Gastroesophageal sphincter (tissue), 4 donors: ENCODE data around the gene CACNA2D3. TPM values are rescaled to one million over a fixed set of nuclear protein-coding genes. Genes with fewer than 3 reads are reported as not detected.

Experiments
- ATAC-seq: fragments of 150-250 bp; one replicate; pipeline ENCODE4 v1.9.1; 2016; ENCODE audit warnings: mild to moderate bottlenecking, moderate library complexity
- H3K27ac ChIP-seq, 4 donors: fragments of 200-600 bp; sonication (generic) in 3 of 4; 1 replicate in 3 of 4; 2 replicates in 1 of 4; pipeline ENCODE4 v1.5.1; 2016 to 2019
- H3K27me3 ChIP-seq: fragments of 200-600 bp; sonication (generic); one replicate; pipeline ENCODE4 v1.5.1; 2019
- H3K36me3 ChIP-seq, 2 donors: fragments of 200-600 bp; sonication (generic); one replicate each; pipeline ENCODE4 v1.5.1; 2019; ENCODE audit warnings: control low read depth in 1 of 2
- H3K4me1 ChIP-seq, 3 donors: fragments of 200-600 bp; sonication (generic); 1 replicate in 2 of 3; 2 replicates in 1 of 3; pipeline ENCODE4 v1.5.1; 2016 to 2019; ENCODE audit warnings: control low read depth in 2 of 3
- H3K4me3 ChIP-seq, 2 donors: fragments of 200-600 bp; sonication (generic); one replicate each; pipeline ENCODE4 v1.5.1; 2019; ENCODE audit warnings: mild to moderate bottlenecking in 1 of 2, moderate library complexity in 1 of 2
- H3K9me3 ChIP-seq, 3 donors: fragments of 200-600 bp; sonication (generic); one replicate each; pipeline ENCODE4 v1.5.1; 2017 to 2019; ENCODE audit warnings: control low read depth in 2 of 3
- EP300 ChIP-seq: sonication (generic); formaldehyde crosslinking; IDR thresholded peaks from one replicate; pipeline ENCODE4 v1.6.1; 2017; ENCODE audit warnings: antibody characterized with exemption, mild to moderate bottlenecking
- POLR2A ChIP-seq, 2 donors: fragments of 450-650 bp; IDR thresholded peaks; one replicate each; pipeline ENCODE4 v1.6.1; 2017; ENCODE audit warnings: antibody characterized with exemption in 2 of 2, mild to moderate bottlenecking in 2 of 2, moderate library complexity in 1 of 2
- POLR2AphosphoS5 ChIP-seq: sonication (generic); formaldehyde crosslinking; IDR thresholded peaks from one replicate; pipeline ENCODE4 v1.6.1; 2017; ENCODE audit warnings: antibody characterized with exemption
- WGBS, 2 donors: methylation state at CpG; one replicate each; pipeline ENCODE4 v1.1.5; 2018; ENCODE audit warnings: low coverage in 1 of 2; 5-methylcytosine and 5-hydroxymethylcytosine counted together
- total RNA-seq, 4 donors: library from RNA; depleted of rRNA; stranded (reverse); fragments of >200 nt; gene quantifications; one replicate each; pipeline ENCODE4 v1.1.0, GENCODE V29; 2016
- TF ChIP-seq, protein P1 (sequence below), 4 experiments: fragments of 200-600 bp in 2 of 4; fragments of 450-650 bp in 2 of 4; sonication (generic) in 1 of 4; IDR thresholded peaks; one replicate each; pipeline ENCODE4 v1.5.1; 2017 to 2019; ENCODE audit warnings: antibody characterized with exemption in 4 of 4, mild to moderate bottlenecking in 2 of 4, moderate library complexity in 2 of 4

CACNA2D3 gene
- total RNA-seq, 4 donors from 2014 or later = 0.94 to 6.5 (median 3.5) TPM

GRCh38 chr3:54206874-54207273 lies 84.5 kb downstream of the CACNA2D3 start:
- ATAC-seq = no peak

GRCh38 chr3:54211097-54211496 lies 88.7 kb downstream of the CACNA2D3 start:
- TF ChIP-seq EP300 = no peak
- TF ChIP-seq, protein P1, sequence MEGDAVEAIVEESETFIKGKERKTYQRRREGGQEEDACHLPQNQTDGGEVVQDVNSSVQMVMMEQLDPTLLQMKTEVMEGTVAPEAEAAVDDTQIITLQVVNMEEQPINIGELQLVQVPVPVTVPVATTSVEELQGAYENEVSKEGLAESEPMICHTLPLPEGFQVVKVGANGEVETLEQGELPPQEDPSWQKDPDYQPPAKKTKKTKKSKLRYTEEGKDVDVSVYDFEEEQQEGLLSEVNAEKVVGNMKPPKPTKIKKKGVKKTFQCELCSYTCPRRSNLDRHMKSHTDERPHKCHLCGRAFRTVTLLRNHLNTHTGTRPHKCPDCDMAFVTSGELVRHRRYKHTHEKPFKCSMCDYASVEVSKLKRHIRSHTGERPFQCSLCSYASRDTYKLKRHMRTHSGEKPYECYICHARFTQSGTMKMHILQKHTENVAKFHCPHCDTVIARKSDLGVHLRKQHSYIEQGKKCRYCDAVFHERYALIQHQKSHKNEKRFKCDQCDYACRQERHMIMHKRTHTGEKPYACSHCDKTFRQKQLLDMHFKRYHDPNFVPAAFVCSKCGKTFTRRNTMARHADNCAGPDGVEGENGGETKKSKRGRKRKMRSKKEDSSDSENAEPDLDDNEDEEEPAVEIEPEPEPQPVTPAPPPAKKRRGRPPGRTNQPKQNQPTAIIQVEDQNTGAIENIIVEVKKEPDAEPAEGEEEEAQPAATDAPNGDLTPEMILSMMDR (IDR thresholded peaks at IDR 0.05) = no peak
- no peak for TF ChIP-seq POLR2A (IDR thresholded peaks at IDR 0.05)
- Histone ChIP-seq H3K27me3 (no peaks in the 10 kb centered on the region), H3K27ac (peak overlapping the region in 1 of 4 donors; percentile 21), H3K9me3 (no peaks in the 10 kb centered on the region), H3K4me1 (peaks cover 0 to 16% (median 3%) of the 10 kb centered on the region in 3 donors), H3K36me3 (no peaks in the 10 kb centered on the region), H3K4me3 (no peak overlapping the region)
- no peak for ATAC-seq
- WGBS, 2 donors = 14% methylated on average over 1 of the region's 1 CpG; no CpG with 5 or more reads in 1 of the 2 donors

More at GRCh38 chr3:54206874-54207273, 84.5 kb downstream of the CACNA2D3 start:
- peaks cover 0 to 10% (median 3%) of the 10 kb centered on the region in 3 donors for H3K4me1 ChIP-seq
- TF ChIP-seq, protein P1 (IDR thresholded peaks at IDR 0.05) = no peak
- no peak for TF ChIP-seq POLR2A (IDR thresholded peaks at IDR 0.05)
- TF ChIP-seq POLR2AphosphoS5 = no peak
- no peak for TF ChIP-seq EP300
- H3K36me3 ChIP-seq = no peaks in the 10 kb centered on the region
- H3K27ac ChIP-seq = no peak overlapping the region
- WGBS, 2 donors = 86% methylated on average over 1 of the region's 1 CpG; no CpG with 5 or more reads in 1 of the 2 donors
- no peak overlapping the region for H3K4me3 ChIP-seq
- H3K27me3 ChIP-seq = no peaks in the 10 kb centered on the region
- no peaks in the 10 kb centered on the region for H3K9me3 ChIP-seq

DNA sequence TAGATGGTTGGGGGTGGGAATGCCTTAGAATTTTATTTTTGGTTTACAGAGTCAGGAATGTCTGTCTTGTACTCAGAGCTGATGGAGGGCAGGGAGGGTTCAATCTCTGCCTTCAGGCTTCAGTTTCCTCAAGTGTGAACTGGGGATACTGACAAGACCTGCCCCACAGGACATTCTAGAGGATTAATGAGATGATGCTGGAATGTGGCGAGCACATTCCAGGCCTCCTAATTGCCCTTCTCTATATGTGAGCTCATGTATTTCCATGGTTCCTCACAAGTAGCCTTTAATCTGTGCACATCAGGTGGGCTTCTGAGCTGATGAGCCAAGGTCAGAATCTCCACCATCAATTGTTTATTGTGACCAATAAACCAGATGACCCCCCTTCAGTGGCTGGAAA lies 90.4 kb downstream of the CACNA2D3 start:
- no peak for ATAC-seq
- no CpG with 5 or more reads among the region's 1 CpG for WGBS, 2 donors
- no peak overlapping the region for H3K27ac ChIP-seq

GRCh38 chr3:54213907-54214306 lies 91.6 kb downstream of the CACNA2D3 start:
- H3K27ac ChIP-seq = no peak overlapping the region
- no peaks in the 10 kb centered on the region for H3K27me3 ChIP-seq
- 54% methylated on average over 2 of the region's 2 CpGs; no CpG with 5 or more reads in 1 of the 2 donors for WGBS, 2 donors
- H3K36me3 ChIP-seq = no peaks in the 10 kb centered on the region
- H3K4me3 ChIP-seq = no peak overlapping the region
- no peaks in the 10 kb centered on the region for H3K9me3 ChIP-seq
- TF ChIP-seq, protein P1 (IDR thresholded peaks at IDR 0.05) = no peak
- no peak for TF ChIP-seq POLR2AphosphoS5
- TF ChIP-seq EP300 = no peak
- TF ChIP-seq POLR2A (IDR thresholded peaks at IDR 0.05) = no peak
- no peak for ATAC-seq
- H3K4me1 ChIP-seq = peaks cover 0 to 16% (median 3%) of the 10 kb centered on the region in 3 donors

More for the DNA sequence above, 90.4 kb downstream of the CACNA2D3 start:
- Histone ChIP-seq H3K4me1 (peaks cover 0 to 16% (median 3%) of the 10 kb centered on the region in 3 donors), H3K36me3 (no peaks in the 10 kb centered on the region), H3K4me3 (no peak overlapping the region), H3K9me3 (no peaks in the 10 kb centered on the region), H3K27me3 (no peaks in the 10 kb centered on the region)
- TF ChIP-seq POLR2A (IDR thresholded peaks at IDR 0.05) (no peak), EP300 (no peak), POLR2AphosphoS5 (no peak)

GRCh38 chr3:54214845-54215244 lies 92.5 kb downstream of the CACNA2D3 start:
- no peak for ATAC-seq
- H3K4me1 ChIP-seq = peaks cover 0 to 16% (median 3%) of the 10 kb centered on the region in 3 donors
- no peak overlapping the region for H3K27ac ChIP-seq
- WGBS, 2 donors = 92% methylated on average over 1 of the region's 1 CpG; no CpG with 5 or more reads in 1 of the 2 donors
- H3K27me3 ChIP-seq = no peaks in the 10 kb centered on the region
- no peak overlapping the region for H3K4me3 ChIP-seq
- H3K9me3 ChIP-seq = no peaks in the 10 kb centered on the region
- H3K36me3 ChIP-seq = no peaks in the 10 kb centered on the region
- no peak for TF ChIP-seq EP300
- TF ChIP-seq POLR2A (IDR thresholded peaks at IDR 0.05) = no peak
- TF ChIP-seq POLR2AphosphoS5 = no peak
- TF ChIP-seq, protein P1 (IDR thresholded peaks at IDR 0.05) = no peak
